KBM-7 (cell line): ENCODE measurements around the gene MRM2.

Experiments
- DNase-seq: peaks from one replicate; pipeline ENCODE4 v3.0.0-alpha.2; 2015
- in situ Hi-C: fragments of 300-500 bp; cut with MboI; formaldehyde crosslinking; loops from 2 replicates; pipeline ENCODE4 v1.14.3; 2020; ENCODE audit warnings: low sequenced_read_pairs, low pct_unique_long_range_greater_than_20kb, mixed read lengths

Gene MRM2

GRCh38 chr7:2251381-2251780 lies 9.4 kb upstream of the MRM2 start:
- in situ Hi-C loops, result no loop called here
- no peak for DNase-seq

- in situ Hi-C loops, result no loop called here
- DNase-seq, result no peak
Observed at GRCh38 chr7:2249744-2250323, 7.8 kb upstream of the MRM2 start.

GRCh38 chr7:2248984-2249694 lies 7.1 kb upstream of the MRM2 start:
- in situ Hi-C loops, result no loop called here
- DNase-seq, result peak; percentile 91

GRCh38 chr7:2247141-2247995 lies 5.4 kb upstream of the MRM2 start:
- peak; percentile 29 for DNase-seq
- in situ Hi-C loops, result no loop called here

GRCh38 chr7:2245883-2246675 lies 4.1 kb upstream of the MRM2 start:
- in situ Hi-C loops, result no loop called here
- DNase-seq, result peak; percentile 80

GRCh38 chr7:2244404-2244995 lies 2.5 kb upstream of the MRM2 start:
- in situ Hi-C loops, result no loop called here
- no peak for DNase-seq

- in situ Hi-C loops, result no loop called here
- DNase-seq, result no peak
Observed at GRCh38 chr7:2243458-2243857, 1.5 kb upstream of the MRM2 start.

- in situ Hi-C loops, result no loop called here
- DNase-seq, result peak; percentile 61
Observed at GRCh38 chr7:2242541-2243429, 780 bp upstream of the MRM2 start.

GRCh38 chr7:2239242-2239641 lies 2.8 kb downstream of the MRM2 start:
- no peak for DNase-seq
- in situ Hi-C loops, result no loop called here

GRCh38 chr7:2237109-2237602 lies 4.8 kb downstream of the MRM2 start:
- DNase-seq, result peak; percentile 90
- in situ Hi-C loops, result no loop called here

- in situ Hi-C loops, result no loop called here
- no peak for DNase-seq
Observed at GRCh38 chr7:2233926-2234325, 8.1 kb downstream of the MRM2 start.

GRCh38 chr7:2232766-2233520 lies 9.1 kb downstream of the MRM2 start, which contains the start of gene MAD1L1:
Gene MAD1L1, minus strand, starts transcription at chr7:2232945. Its CDS starts 2,812 bp downstream, at chr7:2230133.
- in situ Hi-C loops, result no loop called here
- peak; percentile 84 for DNase-seq

GRCh38 chr7:2231992-2232765 lies 9.8 kb downstream of the MRM2 start:
- peak; percentile 37 for DNase-seq
- in situ Hi-C loops, result no loop called here

GRCh38 chr7:2230882-2231281 lies 11.1 kb downstream of the MRM2 start:
- DNase-seq, result no peak
- in situ Hi-C loops, result no loop called here

GRCh38 chr7:2230226-2230625 lies 11.8 kb downstream of the MRM2 start:
- DNase-seq, result no peak
- in situ Hi-C loops, result no loop called here

- no peak for DNase-seq
- in situ Hi-C loops, result no loop called here
Observed at GRCh38 chr7:2229467-2229866, 12.5 kb downstream of the MRM2 start.

- no peak for DNase-seq
- in situ Hi-C loops, result no loop called here
Observed at GRCh38 chr7:2228921-2229320, 13.1 kb downstream of the MRM2 start.
